GM12873 (cell line): ENCODE measurements around the gene PAQR4.

Experiments
- TF ChIP-seq, protein P1 (sequence below): IDR thresholded peaks from 2 replicates; pipeline ENCODE4 v1.5.1; 2012; ENCODE audit warnings: low read depth, mild to moderate bottlenecking, moderate library complexity, low read length, control low read depth; ENCODE audit not compliant: insufficient read depth; ENCODE audit errors: missing control alignments

The PAQR4 gene

DNA sequence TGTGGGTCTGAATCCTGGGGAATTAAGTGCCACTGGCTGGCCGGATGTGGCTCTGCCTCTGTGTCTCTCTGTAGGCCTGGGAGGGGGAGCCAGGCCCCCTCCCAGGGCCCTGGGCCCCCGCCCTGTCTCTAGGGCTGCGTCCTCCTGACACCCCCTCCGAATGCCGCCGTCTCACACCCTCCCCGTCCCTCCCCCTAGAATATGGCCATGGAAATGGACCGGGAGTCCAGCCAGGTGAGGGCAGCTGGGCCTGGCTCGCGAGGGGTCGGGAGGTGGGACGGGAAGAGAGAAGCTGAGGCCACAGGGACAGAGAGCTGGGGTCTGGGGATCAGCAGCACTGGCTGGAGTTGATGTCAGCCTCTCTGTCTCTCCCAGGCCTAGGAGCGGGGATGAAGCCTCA is 27.1 kb downstream of the PAQR4 start:
- TF ChIP-seq, protein P1, sequence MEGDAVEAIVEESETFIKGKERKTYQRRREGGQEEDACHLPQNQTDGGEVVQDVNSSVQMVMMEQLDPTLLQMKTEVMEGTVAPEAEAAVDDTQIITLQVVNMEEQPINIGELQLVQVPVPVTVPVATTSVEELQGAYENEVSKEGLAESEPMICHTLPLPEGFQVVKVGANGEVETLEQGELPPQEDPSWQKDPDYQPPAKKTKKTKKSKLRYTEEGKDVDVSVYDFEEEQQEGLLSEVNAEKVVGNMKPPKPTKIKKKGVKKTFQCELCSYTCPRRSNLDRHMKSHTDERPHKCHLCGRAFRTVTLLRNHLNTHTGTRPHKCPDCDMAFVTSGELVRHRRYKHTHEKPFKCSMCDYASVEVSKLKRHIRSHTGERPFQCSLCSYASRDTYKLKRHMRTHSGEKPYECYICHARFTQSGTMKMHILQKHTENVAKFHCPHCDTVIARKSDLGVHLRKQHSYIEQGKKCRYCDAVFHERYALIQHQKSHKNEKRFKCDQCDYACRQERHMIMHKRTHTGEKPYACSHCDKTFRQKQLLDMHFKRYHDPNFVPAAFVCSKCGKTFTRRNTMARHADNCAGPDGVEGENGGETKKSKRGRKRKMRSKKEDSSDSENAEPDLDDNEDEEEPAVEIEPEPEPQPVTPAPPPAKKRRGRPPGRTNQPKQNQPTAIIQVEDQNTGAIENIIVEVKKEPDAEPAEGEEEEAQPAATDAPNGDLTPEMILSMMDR: no peak

DNA sequence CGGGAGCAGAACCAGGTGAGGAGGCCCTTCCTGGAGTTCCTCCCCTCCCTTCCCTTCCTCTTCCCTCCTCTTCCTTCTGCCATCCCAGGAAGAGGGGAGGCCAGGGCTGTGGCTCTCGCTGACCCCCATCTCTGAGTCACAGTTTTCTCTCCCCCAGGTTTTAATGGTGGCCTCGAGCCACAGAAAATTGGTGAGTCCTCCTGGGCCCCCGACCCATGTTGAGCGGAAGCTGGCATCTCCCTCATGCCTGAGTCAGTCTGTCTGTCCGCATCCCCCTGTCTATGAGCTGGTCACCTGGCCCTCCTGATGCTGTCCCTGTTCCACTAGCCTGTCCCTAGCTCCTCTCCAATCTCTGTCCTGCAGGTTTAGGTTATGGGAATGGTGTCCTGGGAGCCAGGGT is 30.8 kb downstream of the PAQR4 start:
- TF ChIP-seq, protein P1: no peak

DNA sequence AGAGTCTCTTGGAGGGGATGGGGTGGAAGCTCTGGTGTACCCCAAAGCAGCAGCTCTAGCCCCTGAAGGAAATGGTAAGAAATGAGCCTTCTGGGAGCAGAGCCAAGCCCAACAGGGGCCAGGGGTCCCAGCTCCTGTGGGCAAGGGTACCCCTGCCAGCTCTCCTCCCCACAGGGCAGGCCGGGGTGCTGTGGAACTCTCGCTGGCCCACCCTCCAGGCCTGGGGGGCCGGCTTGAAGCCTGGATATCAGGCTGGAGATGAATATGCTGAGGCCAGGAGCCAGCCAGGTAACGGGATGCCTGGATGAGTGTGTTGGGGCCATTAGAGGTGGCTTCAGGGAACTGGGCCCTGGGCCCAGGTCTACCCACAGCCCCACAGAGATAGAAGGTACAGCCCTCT is 31.4 kb downstream of the PAQR4 start:
- TF ChIP-seq, protein P1: no peak

DNA sequence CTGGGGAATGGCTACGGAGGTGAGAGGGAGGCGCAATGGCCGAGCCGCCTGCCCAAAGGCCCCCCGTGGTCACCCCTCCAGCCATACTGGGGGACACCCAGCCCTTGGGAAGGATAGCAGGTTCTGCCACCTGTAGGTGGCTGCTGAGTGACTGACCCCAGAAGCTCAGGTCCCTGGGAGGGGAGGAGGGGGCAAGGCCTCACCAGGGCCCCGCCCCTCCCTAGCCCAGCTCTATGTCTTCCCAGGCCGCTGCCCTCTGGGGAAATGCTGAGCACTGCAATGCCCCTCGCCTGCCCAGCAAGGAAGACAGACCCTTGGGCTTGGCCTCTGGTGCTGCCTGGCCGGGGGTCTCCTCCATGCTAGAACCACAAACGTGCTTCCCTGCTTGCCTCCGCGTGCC is 32.2 kb downstream of the PAQR4 start:
- TF ChIP-seq, protein P1: no peak

DNA sequence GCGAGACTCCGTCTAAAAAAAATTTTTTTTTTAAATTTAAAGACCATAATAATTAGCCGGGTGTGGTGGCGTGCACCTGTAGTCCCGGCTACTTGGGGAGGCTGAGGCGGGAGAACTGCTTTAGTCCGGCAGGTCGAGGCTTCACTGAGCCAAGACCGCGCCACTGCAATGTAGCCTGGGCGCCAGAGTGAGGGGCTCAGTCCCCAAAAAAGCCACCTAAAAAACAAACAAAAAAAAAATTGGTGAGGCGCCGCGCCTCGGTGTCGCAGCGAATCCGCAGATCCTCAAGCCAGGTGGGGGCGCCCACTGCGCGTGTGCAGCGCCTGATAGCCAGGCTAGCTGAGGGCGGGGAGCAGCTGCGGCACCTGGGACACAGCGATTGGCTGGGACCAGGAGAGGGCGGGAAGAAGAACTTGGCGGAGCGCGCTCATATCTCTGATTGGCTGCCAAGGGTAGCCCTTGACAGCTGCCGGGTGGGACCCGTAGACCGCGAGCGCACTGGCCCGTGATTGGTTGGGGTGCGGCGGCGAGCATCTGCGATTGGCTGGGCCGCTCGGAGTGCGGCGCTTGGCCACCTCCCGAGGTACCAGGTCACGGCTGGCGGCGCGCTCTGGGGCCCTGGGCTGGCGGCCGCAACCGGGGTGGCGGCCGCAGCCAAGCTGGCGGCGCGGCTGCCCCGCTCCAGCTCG is 34.6 kb downstream of the PAQR4 start:
- TF ChIP-seq, protein P1: peak; percentile 55

DNA sequence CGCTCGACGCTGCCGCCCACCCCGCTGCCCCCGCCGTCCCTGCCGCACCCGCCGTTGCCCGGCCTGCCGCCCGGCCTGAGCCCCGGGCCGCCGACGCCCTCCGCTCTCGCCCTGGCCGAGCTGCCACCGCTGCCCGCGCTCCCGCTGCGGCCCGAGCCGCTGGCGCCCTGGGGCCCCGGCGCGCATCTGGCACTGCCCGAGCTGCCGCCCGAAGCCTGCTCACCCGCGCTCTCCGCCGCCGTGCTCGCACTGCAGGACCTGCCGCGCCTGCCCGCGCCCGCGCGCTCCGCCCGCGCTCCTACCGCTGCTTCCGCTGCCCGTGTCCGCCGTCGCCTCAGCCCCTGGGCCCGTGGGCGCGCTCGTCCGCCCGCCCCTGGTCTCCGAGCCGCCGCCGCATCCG is 35.2 kb downstream of the PAQR4 start:
- TF ChIP-seq, protein P1: no peak

DNA sequence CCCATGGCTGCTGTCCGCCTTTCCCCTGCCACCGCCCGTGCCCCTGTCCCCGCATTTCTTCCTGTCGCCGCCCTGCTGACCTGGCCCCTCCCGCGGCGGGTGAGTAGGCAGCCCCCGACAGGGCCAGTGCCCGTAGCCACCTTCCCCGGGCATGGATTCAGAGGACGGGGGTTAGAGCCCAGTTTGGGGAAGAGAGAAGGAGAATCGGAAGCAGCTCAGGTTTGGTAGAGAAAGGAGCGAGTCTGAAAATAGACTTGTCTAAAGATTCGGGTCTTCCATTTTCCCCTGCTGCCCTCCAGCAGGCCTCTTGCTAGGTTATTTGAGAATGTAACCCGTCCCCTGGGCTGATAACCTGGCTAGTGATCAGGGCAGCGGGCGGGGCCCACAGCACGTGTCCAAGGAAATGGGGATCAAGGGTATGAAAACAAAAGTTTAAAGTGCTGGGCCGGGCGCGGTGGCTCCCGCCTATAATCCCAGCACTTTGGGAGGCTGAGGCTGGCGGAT is 35.7 kb downstream of the PAQR4 start:
- TF ChIP-seq, protein P1: no peak
